HEK293 (cell line): ENCODE data around the gene TYROBP.

Source experiments
- BCL11B ChIP-seq: fragments of 450-650 bp; formaldehyde crosslinking; IDR thresholded peaks from 2 replicates; pipeline ENCODE4 v1.5.1; 2016; ENCODE audit warnings: low read depth, missing biosample characterization, missing genetic modification characterization
- EGR2 ChIP-seq: fragments of 450-650 bp; formaldehyde crosslinking; IDR thresholded peaks from 2 replicates; pipeline ENCODE4 v1.5.1; 2016; ENCODE audit warnings: low read depth, missing biosample characterization, missing genetic modification characterization
- GLIS2 ChIP-seq: fragments of 450-650 bp; formaldehyde crosslinking; IDR thresholded peaks from 2 replicates; pipeline ENCODE4 v1.5.1; 2016; ENCODE audit warnings: missing biosample characterization, missing genetic modification characterization
- HOXA7 ChIP-seq: sonication (generic); formaldehyde crosslinking; IDR thresholded peaks from 2 replicates; pipeline ENCODE4 v1.8.1; 2022; ENCODE audit warnings: missing genetic modification reagents, borderline replicate concordance
- RBAK ChIP-seq: fragments of 450-650 bp; formaldehyde crosslinking; IDR thresholded peaks from 2 replicates; pipeline ENCODE4 v1.5.1; 2016; ENCODE audit warnings: missing biosample characterization, missing genetic modification characterization
- YY2 ChIP-seq: fragments of 450-650 bp; formaldehyde crosslinking; IDR thresholded peaks from 2 replicates; pipeline ENCODE4 v1.5.1; 2016; ENCODE audit warnings: missing biosample characterization, missing genetic modification characterization
- ZBTB7A ChIP-seq: fragments of 450-650 bp; formaldehyde crosslinking; IDR thresholded peaks from 2 replicates; pipeline ENCODE4 v1.5.1; 2016; ENCODE audit warnings: low read depth, missing biosample characterization, missing genetic modification characterization
- ZBTB8A ChIP-seq: fragments of 450-650 bp; formaldehyde crosslinking; IDR thresholded peaks from 2 replicates; pipeline ENCODE4 v1.5.1; 2016; ENCODE audit warnings: missing biosample characterization, missing genetic modification characterization
- ZEB2 ChIP-seq: fragments of 450-650 bp; formaldehyde crosslinking; IDR thresholded peaks from 2 replicates; pipeline ENCODE4 v1.5.1; 2016; ENCODE audit warnings: missing biosample characterization, missing genetic modification characterization
- ZFP69B ChIP-seq: fragments of 450-650 bp; formaldehyde crosslinking; IDR thresholded peaks from 2 replicates; pipeline ENCODE4 v1.5.1; 2016; ENCODE audit warnings: missing biosample characterization, missing genetic modification characterization
- ZNF112 ChIP-seq: fragments of 450-650 bp; formaldehyde crosslinking; IDR thresholded peaks from 2 replicates; pipeline ENCODE4 v1.5.0; 2017; ENCODE audit warnings: missing biosample characterization, missing genetic modification characterization
- ZNF114 ChIP-seq: fragments of 450-650 bp; formaldehyde crosslinking; IDR thresholded peaks from 2 replicates; pipeline ENCODE4 v1.5.0; 2017; ENCODE audit warnings: missing biosample characterization, missing genetic modification characterization
- ZNF133 ChIP-seq: fragments of 450-650 bp; formaldehyde crosslinking; IDR thresholded peaks from 2 replicates; pipeline ENCODE4 v1.5.1; 2016; ENCODE audit warnings: missing biosample characterization, missing genetic modification characterization
- ZNF138 ChIP-seq: fragments of 450-650 bp; formaldehyde crosslinking; IDR thresholded peaks from 2 replicates; pipeline ENCODE4 v1.5.1; 2016; ENCODE audit warnings: missing biosample characterization, missing genetic modification characterization, borderline replicate concordance
- ZNF169 ChIP-seq: fragments of 450-650 bp; formaldehyde crosslinking; IDR thresholded peaks from 2 replicates; pipeline ENCODE4 v1.5.1; 2016; ENCODE audit warnings: missing biosample characterization, missing genetic modification characterization
- ZNF174 ChIP-seq: fragments of 450-650 bp; formaldehyde crosslinking; IDR thresholded peaks from 2 replicates; pipeline ENCODE4 v1.5.0; 2017; ENCODE audit warnings: missing biosample characterization, mild to moderate bottlenecking, missing genetic modification characterization
- ZNF175 ChIP-seq: fragments of 450-650 bp; formaldehyde crosslinking; IDR thresholded peaks from 2 replicates; pipeline ENCODE4 v1.5.1; 2016; ENCODE audit warnings: missing biosample characterization, missing genetic modification characterization
- ZNF214 ChIP-seq: fragments of 450-650 bp; formaldehyde crosslinking; IDR thresholded peaks from 2 replicates; pipeline ENCODE4 v1.5.1; 2017; ENCODE audit warnings: missing biosample characterization, mild to moderate bottlenecking, missing genetic modification characterization, borderline replicate concordance
- ZNF239 ChIP-seq: fragments of 450-650 bp; formaldehyde crosslinking; IDR thresholded peaks from 2 replicates; pipeline ENCODE4 v1.5.1; 2016; ENCODE audit warnings: missing biosample characterization, missing genetic modification characterization
- ZNF274 ChIP-seq, 2 experiments: fragments of 200-500 bp in 1 of 2; fragments of 450-650 bp in 1 of 2; sonication (Bioruptor generic) in 1 of 2; formaldehyde crosslinking in 1 of 2; IDR thresholded peaks; 2 replicates each; pipeline versions ENCODE4 v1.5.1 to v1.6.1; 2014 to 2016; ENCODE audit warnings: borderline replicate concordance in 1 of 2, inconsistent platforms in 1 of 2, low read length in 1 of 2, missing biosample characterization in 1 of 2, missing genetic modification characterization in 1 of 2
- ZNF391 ChIP-seq: fragments of 450-650 bp; formaldehyde crosslinking; IDR thresholded peaks from 2 replicates; pipeline ENCODE4 v1.5.1; 2016; ENCODE audit warnings: low read depth, missing biosample characterization, missing genetic modification characterization, borderline replicate concordance
- ZNF394 ChIP-seq: fragments of 450-650 bp; formaldehyde crosslinking; IDR thresholded peaks from 2 replicates; pipeline ENCODE4 v1.5.1; 2016; ENCODE audit warnings: missing biosample characterization, missing genetic modification characterization, mild to moderate bottlenecking, moderate library complexity, borderline replicate concordance
- ZNF529 ChIP-seq: fragments of 450-650 bp; formaldehyde crosslinking; IDR thresholded peaks from 2 replicates; pipeline ENCODE4 v1.5.1; 2017; ENCODE audit warnings: missing genetic modification characterization, missing biosample characterization; ENCODE audit not compliant: insufficient replicate concordance
- ZNF585B ChIP-seq: fragments of 450-650 bp; formaldehyde crosslinking; IDR thresholded peaks from 2 replicates; pipeline ENCODE4 v1.5.1; 2016; ENCODE audit warnings: missing biosample characterization, missing genetic modification characterization
- ZNF624 ChIP-seq: fragments of 450-650 bp; formaldehyde crosslinking; IDR thresholded peaks from 2 replicates; pipeline ENCODE4 v1.5.1; 2017; ENCODE audit warnings: missing biosample characterization, missing genetic modification characterization
- ZNF660 ChIP-seq: fragments of 450-650 bp; IDR thresholded peaks from 2 replicates; pipeline ENCODE4 v1.5.1; 2018; ENCODE audit warnings: missing biosample characterization, mild to moderate bottlenecking, missing genetic modification characterization
- ZNF747 ChIP-seq: fragments of 450-650 bp; formaldehyde crosslinking; IDR thresholded peaks from 2 replicates; pipeline ENCODE4 v1.5.1; 2016; ENCODE audit warnings: missing biosample characterization, missing genetic modification characterization
- ZNF830 ChIP-seq: fragments of 450-650 bp; IDR thresholded peaks from 2 replicates; pipeline ENCODE4 v1.5.0; 2018; ENCODE audit warnings: missing biosample characterization, missing genetic modification characterization, low read depth, mild to moderate bottlenecking, moderate library complexity
- TF ChIP-seq, protein P1 (sequence below): fragments of 450-650 bp; formaldehyde crosslinking; IDR thresholded peaks from 2 replicates; pipeline ENCODE4 v1.5.1; 2017; ENCODE audit warnings: missing biosample characterization, missing genetic modification characterization
- TF ChIP-seq, protein P2 (sequence below): fragments of 450-650 bp; formaldehyde crosslinking; IDR thresholded peaks from 2 replicates; pipeline ENCODE4 v1.5.1; 2016; ENCODE audit warnings: missing biosample characterization, missing genetic modification characterization
- TF ChIP-seq, protein P3 (sequence below): sonication (generic); formaldehyde crosslinking; IDR thresholded peaks from 2 replicates; pipeline ENCODE4 v1.8.1; 2022; ENCODE audit warnings: mild to moderate bottlenecking, moderate library complexity, missing genetic modification reagents
- TF ChIP-seq, protein P4 (sequence below): fragments of 450-650 bp; formaldehyde crosslinking; IDR thresholded peaks from 2 replicates; pipeline ENCODE4 v1.5.1; 2016; ENCODE audit warnings: missing biosample characterization, missing genetic modification characterization, borderline replicate concordance
- TF ChIP-seq, protein P5 (sequence below): fragments of 450-650 bp; formaldehyde crosslinking; IDR thresholded peaks from 2 replicates; pipeline ENCODE4 v1.5.1; 2016; ENCODE audit warnings: missing biosample characterization, missing genetic modification characterization

Gene TYROBP

DNA sequence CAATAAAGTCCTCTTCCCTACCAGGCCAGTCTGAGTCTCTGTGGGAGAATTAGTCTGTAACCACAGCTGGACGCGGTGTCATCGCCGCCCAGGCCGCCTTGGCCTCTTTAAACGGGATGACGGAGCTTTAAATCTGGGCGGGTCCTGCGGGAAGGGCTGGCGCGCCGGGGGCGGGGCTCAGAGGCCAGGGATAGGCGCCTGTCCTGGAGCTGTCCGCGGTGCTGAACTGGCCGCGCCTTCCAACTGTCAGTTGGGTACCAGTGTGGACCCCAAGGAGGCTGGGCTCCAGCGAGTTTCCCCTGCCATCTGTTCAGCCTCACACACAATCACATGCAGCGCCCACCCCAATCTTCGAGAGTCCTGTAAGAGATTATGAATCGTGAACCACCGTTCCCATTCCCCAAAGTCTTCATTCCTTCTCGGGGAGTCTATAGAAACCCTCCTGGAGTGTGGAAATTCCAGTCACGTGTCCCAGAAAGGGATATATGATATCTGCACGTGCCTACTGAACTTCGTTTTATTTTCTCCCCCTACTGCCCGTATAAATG, 28.3 kb downstream of the TYROBP start (continued):
- TF ChIP-seq RBAK (tag by site-specific recombination) (no peak), ZNF585B (no peak), ZNF747 (tag by site-specific recombination) (no peak), EGR2 (tag by site-specific recombination) (peak; percentile 33; the same call in 1 of the 2 replicates), BCL11B (tag by site-specific recombination) (no peak), ZNF174 (tag by site-specific recombination) (no peak), ZNF239 (tag by site-specific recombination) (no peak), ZEB2 (tag by site-specific recombination) (peak; percentile 86; the same call in 1 of the 2 replicates), ZNF169 (tag by site-specific recombination) (no peak), ZNF114 (tag by site-specific recombination) (no peak), ZNF529 (tag by site-specific recombination) (no peak), ZNF660 (peak; percentile 90; the same call in 1 of the 2 replicates), ZNF138 (tag by site-specific recombination) (no peak), ZNF175 (no peak), GLIS2 (tag by site-specific recombination) (peak; percentile 95), HOXA7 (CRISPR knock-in tag) (peak; percentile 89; the same call in 1 of the 2 replicates), ZNF112 (tag by site-specific recombination) (no peak), ZNF830 (tag by site-specific recombination) (no peak), ZFP69B (peak; percentile 96), YY2 (tag by site-specific recombination) (no peak), ZBTB8A (peak; percentile 71), ZBTB7A (tag by site-specific recombination) (peak; percentile 88), ZNF214 (no peak), ZNF624 (tag by site-specific recombination) (no peak), ZNF274 (IDR thresholded peaks at IDR 0.05; ENCODE audit: low read length) (no peak), ZNF274 (tag by site-specific recombination; IDR thresholded peaks at IDR 0.05; ENCODE audit: borderline replicate concordance) (no peak), ZNF391 (tag by site-specific recombination) (no peak; the same call in none of the 2 replicates), ZNF394 (tag by site-specific recombination) (peak; percentile 64; the same call in 1 of the 2 replicates), ZNF133 (no peak)
- TF ChIP-seq, protein P1, sequence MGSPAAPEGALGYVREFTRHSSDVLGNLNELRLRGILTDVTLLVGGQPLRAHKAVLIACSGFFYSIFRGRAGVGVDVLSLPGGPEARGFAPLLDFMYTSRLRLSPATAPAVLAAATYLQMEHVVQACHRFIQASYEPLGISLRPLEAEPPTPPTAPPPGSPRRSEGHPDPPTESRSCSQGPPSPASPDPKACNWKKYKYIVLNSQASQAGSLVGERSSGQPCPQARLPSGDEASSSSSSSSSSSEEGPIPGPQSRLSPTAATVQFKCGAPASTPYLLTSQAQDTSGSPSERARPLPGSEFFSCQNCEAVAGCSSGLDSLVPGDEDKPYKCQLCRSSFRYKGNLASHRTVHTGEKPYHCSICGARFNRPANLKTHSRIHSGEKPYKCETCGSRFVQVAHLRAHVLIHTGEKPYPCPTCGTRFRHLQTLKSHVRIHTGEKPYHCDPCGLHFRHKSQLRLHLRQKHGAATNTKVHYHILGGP, result no peak
- TF ChIP-seq, protein P2, sequence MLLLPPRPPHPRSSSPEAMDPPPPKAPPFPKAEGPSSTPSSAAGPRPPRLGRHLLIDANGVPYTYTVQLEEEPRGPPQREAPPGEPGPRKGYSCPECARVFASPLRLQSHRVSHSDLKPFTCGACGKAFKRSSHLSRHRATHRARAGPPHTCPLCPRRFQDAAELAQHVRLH (tag by site-specific recombination), result peak; percentile 45; the same call in 1 of the 2 replicates
- TF ChIP-seq, protein P3, sequence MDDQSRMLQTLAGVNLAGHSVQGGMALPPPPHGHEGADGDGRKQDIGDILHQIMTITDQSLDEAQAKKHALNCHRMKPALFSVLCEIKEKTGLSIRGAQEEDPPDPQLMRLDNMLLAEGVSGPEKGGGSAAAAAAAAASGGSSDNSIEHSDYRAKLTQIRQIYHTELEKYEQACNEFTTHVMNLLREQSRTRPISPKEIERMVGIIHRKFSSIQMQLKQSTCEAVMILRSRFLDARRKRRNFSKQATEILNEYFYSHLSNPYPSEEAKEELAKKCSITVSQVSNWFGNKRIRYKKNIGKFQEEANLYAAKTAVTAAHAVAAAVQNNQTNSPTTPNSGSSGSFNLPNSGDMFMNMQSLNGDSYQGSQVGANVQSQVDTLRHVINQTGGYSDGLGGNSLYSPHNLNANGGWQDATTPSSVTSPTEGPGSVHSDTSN, result peak; percentile 81; the same call in 1 of the 2 replicates
- TF ChIP-seq, protein P4, sequence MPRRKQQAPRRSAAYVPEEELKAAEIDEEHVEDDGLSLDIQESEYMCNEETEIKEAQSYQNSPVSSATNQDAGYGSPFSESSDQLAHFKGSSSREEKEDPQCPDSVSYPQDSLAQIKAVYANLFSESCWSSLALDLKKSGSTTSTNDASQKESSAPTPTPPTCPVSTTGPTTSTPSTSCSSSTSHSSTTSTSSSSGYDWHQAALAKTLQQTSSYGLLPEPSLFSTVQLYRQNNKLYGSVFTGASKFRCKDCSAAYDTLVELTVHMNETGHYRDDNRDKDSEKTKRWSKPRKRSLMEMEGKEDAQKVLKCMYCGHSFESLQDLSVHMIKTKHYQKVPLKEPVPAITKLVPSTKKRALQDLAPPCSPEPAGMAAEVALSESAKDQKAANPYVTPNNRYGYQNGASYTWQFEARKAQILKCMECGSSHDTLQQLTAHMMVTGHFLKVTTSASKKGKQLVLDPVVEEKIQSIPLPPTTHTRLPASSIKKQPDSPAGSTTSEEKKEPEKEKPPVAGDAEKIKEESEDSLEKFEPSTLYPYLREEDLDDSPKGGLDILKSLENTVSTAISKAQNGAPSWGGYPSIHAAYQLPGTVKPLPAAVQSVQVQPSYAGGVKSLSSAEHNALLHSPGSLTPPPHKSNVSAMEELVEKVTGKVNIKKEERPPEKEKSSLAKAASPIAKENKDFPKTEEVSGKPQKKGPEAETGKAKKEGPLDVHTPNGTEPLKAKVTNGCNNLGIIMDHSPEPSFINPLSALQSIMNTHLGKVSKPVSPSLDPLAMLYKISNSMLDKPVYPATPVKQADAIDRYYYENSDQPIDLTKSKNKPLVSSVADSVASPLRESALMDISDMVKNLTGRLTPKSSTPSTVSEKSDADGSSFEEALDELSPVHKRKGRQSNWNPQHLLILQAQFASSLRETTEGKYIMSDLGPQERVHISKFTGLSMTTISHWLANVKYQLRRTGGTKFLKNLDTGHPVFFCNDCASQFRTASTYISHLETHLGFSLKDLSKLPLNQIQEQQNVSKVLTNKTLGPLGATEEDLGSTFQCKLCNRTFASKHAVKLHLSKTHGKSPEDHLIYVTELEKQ (tag by site-specific recombination), result 0 out of 2 replicates have a peak, but pooled peaks have one; percentile 29
- TF ChIP-seq, protein P5, sequence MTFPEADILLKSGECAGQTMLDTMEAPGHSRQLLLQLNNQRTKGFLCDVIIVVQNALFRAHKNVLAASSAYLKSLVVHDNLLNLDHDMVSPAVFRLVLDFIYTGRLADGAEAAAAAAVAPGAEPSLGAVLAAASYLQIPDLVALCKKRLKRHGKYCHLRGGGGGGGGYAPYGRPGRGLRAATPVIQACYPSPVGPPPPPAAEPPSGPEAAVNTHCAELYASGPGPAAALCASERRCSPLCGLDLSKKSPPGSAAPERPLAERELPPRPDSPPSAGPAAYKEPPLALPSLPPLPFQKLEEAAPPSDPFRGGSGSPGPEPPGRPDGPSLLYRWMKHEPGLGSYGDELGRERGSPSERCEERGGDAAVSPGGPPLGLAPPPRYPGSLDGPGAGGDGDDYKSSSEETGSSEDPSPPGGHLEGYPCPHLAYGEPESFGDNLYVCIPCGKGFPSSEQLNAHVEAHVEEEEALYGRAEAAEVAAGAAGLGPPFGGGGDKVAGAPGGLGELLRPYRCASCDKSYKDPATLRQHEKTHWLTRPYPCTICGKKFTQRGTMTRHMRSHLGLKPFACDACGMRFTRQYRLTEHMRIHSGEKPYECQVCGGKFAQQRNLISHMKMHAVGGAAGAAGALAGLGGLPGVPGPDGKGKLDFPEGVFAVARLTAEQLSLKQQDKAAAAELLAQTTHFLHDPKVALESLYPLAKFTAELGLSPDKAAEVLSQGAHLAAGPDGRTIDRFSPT (tag by site-specific recombination), result peak; percentile 88
